Keratinocyte (primary cell): Measurements from ENCODE around the gene CLEC16A.

Experiments used
- CTCF ChIP-seq, 3 experiments: IDR thresholded peaks in 1 of 3; conservative IDR thresholded peaks in 1 of 3; optimal IDR thresholded peaks in 1 of 3; 2 replicates in 2 of 3; 3 replicates in 1 of 3; pipeline versions ENCODE3 to v1.5.1; 2011; ENCODE audit warnings: low read length in 3 of 3, mild to moderate bottlenecking in 3 of 3, moderate library complexity in 2 of 3, control low read depth in 1 of 3, inconsistent platforms in 1 of 3; ENCODE audit not compliant: insufficient read depth in 2 of 3; ENCODE audit errors: extremely low read depth in 1 of 3
- EZH2 ChIP-seq: IDR thresholded peaks from one replicate; pipeline ENCODE4 v1.6.1; 2012; ENCODE audit warnings: inconsistent platforms, mild to moderate bottlenecking, low read length, moderate library complexity

GRCh38 chr16:11139326-11140097 lies 195.1 kb downstream of the CLEC16A start:
- TF ChIP-seq CTCF (optimal IDR thresholded peaks at IDR 0.05 in 1 of 3, IDR thresholded peaks at IDR 0.05 in 1 of 3, conservative IDR thresholded peaks at IDR 0.05 in 1 of 3; ENCODE audit: extremely low read depth in 1 of 3, insufficient read depth in 2 of 3, low read length in 3 of 3) (no peak), EZH2 (no peak)
